Memory B cell (primary cell): ENCODE measurements around the gene PLAAT2.
"Not testable (repeated sequence)": the region's sequence is repeated elsewhere in the genome, so short reads cannot be mapped to it uniquely, and the experiment has no call there.

Experiments used
- ATAC-seq: fragments of 150-1000 bp; cut with Tn5 transposase; 2 replicates; pipeline ENCODE4 v1.10.0; 2021; ENCODE audit warnings: low read depth, mild to moderate bottlenecking, moderate library complexity
- DNase-seq, 2 donors: peaks; one replicate each; pipeline ENCODE4 v3.0.0; 2022; ENCODE audit warnings: low spot score in 2 of 2
- H3K27ac Mint-ChIP-seq: one replicate; pipeline ENCODE4 v1.8.0; 2022; ENCODE audit warnings: mild to moderate bottlenecking, moderate library complexity, mixed read lengths
- H3K27me3 Mint-ChIP-seq: one replicate; pipeline ENCODE4 v1.8.0; 2022; ENCODE audit warnings: mixed read lengths
- H3K36me3 Mint-ChIP-seq: one replicate; pipeline ENCODE4 v1.8.0; 2022; ENCODE audit warnings: mild to moderate bottlenecking, mixed read lengths
- H3K4me1 Mint-ChIP-seq: one replicate; pipeline ENCODE4 v1.8.0; 2022; ENCODE audit warnings: mixed read lengths
- H3K4me3 Mint-ChIP-seq: one replicate; pipeline ENCODE4 v1.8.0; 2022; ENCODE audit warnings: mild to moderate bottlenecking, moderate library complexity, mixed read lengths
- H3K9me3 Mint-ChIP-seq: one replicate; pipeline ENCODE4 v1.8.0; 2022; ENCODE audit warnings: mixed read lengths

Gene PLAAT2

GRCh38 chr11:63548178-63548577 is 15.0 kb downstream of the PLAAT2 start:
- H3K9me3 Mint-ChIP-seq: no peaks in the 10 kb centered on the region
- no peak overlapping the region for H3K4me3 Mint-ChIP-seq
- DNase-seq (no peak), ATAC-seq (no peak)
- peaks cover 6% of the 10 kb centered on the region for H3K36me3 Mint-ChIP-seq
- peaks cover 8% of the 10 kb centered on the region for H3K27me3 Mint-ChIP-seq
- H3K27ac Mint-ChIP-seq: no peak overlapping the region
- peaks cover 16% of the 10 kb centered on the region for H3K4me1 Mint-ChIP-seq

DNA sequence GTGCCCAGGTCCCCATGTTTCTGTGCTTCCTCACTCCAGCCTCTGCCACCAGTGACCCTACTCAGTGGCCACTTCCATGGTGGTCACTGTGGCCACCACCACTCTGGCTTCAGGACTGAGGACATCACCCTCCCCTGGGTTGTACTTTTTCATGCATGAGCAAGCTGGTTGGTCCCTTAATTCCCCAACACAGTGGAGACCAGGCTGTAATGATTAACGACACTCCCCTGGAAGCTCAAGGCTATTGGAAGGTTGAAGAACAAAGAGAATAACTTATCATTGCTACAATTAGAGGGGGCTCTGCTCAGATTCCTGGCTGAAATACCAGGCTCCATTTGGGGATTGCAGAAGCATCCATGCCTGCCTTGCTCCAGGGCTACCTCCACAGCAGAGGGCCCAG is 16.1 kb downstream of the PLAAT2 start:
- Mint-ChIP-seq H3K36me3 (peaks cover 5% of the 10 kb centered on the region), H3K27me3 (peaks cover 5% of the 10 kb centered on the region), H3K9me3 (no peaks in the 10 kb centered on the region), H3K27ac (no peak overlapping the region), H3K4me1 (peaks cover 13% of the 10 kb centered on the region), H3K4me3 (no peak overlapping the region)
- ATAC-seq (no peak), DNase-seq (no peak)

DNA sequence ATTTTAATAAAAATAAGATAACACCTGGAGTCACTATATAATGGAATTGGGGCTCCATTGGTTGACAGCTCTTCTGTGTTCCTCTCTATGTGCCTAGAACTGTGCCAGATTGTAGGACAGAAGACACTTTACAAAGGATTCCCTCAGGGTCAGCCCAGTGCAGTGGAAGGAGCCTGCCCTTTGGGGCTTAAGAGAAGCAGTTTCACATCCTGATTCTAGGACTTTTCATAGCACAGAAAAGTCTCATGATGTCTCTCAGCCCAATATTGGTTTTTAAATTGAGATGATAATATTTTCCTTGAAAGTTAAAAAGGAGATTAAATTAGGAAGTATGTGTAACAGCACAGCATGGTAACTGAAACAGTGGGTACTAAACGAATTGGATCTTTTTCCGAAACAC is 19.5 kb downstream of the PLAAT2 start:
- peak overlapping the region; percentile 65 for H3K27ac Mint-ChIP-seq
- peaks cover 11% of the 10 kb centered on the region for H3K4me1 Mint-ChIP-seq
- H3K27me3 Mint-ChIP-seq: no peaks in the 10 kb centered on the region

GRCh38 chr11:63542506-63542905 is 20.7 kb downstream of the PLAAT2 start:
- H3K36me3 Mint-ChIP-seq, H3K27me3 Mint-ChIP-seq, ATAC-seq, H3K4me3 Mint-ChIP-seq, DNase-seq, H3K9me3 Mint-ChIP-seq: not testable (repeated sequence)
- Mint-ChIP-seq H3K27ac (peak overlapping the region; percentile 5), H3K4me1 (peaks cover 22% of the 10 kb centered on the region)

More for the DNA sequence above, 19.5 kb downstream of the PLAAT2 start:
- no peaks in the 10 kb centered on the region for H3K9me3 Mint-ChIP-seq
- no peak overlapping the region for H3K4me3 Mint-ChIP-seq
- ATAC-seq (peak; percentile 93), DNase-seq (no peak)
- H3K36me3 Mint-ChIP-seq: peaks cover 5% of the 10 kb centered on the region

DNA sequence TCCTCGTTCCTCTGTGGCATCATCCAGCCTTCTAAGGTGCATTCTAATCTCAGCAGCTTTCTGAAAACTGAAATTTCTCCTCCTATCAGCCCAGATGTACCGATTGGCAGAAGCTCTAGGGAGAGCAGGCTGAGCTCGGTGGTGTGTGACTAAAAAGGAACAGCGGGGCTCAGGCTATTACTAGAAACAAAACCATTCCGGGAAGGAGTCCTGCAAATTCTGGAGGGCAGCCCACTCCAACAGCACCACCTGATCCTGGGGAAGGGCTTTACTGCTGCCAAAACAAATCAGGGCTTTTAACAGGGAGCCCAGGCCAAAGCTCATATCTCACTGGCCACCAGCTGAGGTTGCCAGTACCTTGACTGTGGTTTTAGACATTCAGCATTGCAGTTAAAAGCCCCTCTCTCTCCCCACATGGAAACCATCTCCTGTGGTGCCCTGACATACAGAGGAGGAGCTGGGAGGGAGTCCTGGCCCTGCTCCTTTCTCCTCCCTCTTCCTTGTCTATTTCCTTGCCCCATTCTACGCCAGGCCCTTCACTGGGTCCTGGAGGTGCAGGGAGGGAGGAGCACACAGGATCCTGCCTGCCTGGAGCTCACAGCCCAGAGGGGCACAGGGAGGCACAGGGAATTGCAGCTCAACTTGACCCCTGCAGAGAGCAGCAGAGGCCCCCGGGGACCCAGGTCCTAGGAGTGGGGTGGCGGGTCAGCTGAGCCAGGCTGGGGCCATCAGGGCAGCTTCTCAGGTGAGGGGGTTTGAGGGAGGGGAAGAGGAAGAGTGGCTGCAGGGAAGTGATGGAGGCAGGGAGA is 25.7 kb downstream of the PLAAT2 start:
- no peak for DNase-seq
- peak overlapping the region; percentile 88 for H3K4me3 Mint-ChIP-seq

GRCh38 chr11:63536669-63537292 is 26.4 kb downstream of the PLAAT2 start, which contains the start of gene PLAAT4:
TSS of gene PLAAT4 (plus strand) at chr11:63536808. CDS start at chr11:63536869, 61 bp downstream.
- Mint-ChIP-seq H3K4me1 (peaks cover 29% of the 10 kb centered on the region), H3K4me3 (peak within 1 kb of the TSS; percentile 88), H3K27ac (peak within 1 kb of the TSS; percentile 92), H3K27me3 (no peaks in the 10 kb centered on the region), H3K9me3 (no peaks in the 10 kb centered on the region), H3K36me3 (peaks cover 3% of the 10 kb centered on the region)
- DNase-seq (peak in 1 of 2 donors; percentile 32), ATAC-seq (peak; percentile 72)

More for the DNA sequence above, 25.7 kb downstream of the PLAAT2 start:
- ATAC-seq: peak; percentile 34
- peaks cover 23% of the 10 kb centered on the region for H3K4me1 Mint-ChIP-seq
- H3K27me3 Mint-ChIP-seq: no peaks in the 10 kb centered on the region
- peak overlapping the region; percentile 92 for H3K27ac Mint-ChIP-seq
- no peaks in the 10 kb centered on the region for H3K9me3 Mint-ChIP-seq
- peaks cover 3% of the 10 kb centered on the region for H3K36me3 Mint-ChIP-seq

DNA sequence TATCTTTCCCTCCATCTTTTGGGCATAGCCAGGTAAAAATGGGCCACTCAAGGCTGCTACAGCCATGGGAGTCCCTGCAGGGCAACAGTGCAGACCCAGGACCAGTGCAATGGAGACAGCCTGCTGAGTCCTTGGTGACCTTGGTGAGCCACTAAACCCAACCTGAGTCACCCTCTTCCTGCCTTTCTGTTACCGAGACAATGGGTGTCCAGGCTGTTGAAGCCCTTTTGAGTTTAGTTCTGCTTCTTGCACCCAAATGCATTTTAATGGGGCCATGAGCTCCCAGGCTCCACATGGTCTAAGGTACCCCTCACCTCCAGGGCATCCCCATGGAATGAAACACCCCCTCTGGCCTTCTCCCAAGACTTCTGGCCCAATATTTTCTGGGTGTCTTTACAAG is 27.4 kb downstream of the PLAAT2 start:
- Mint-ChIP-seq H3K27ac (peak overlapping the region; percentile 92), H3K4me1 (peaks cover 35% of the 10 kb centered on the region), H3K27me3 (no peaks in the 10 kb centered on the region), H3K9me3 (no peaks in the 10 kb centered on the region), H3K4me3 (peak overlapping the region; percentile 88), H3K36me3 (peaks cover 3% of the 10 kb centered on the region)
- DNase-seq: no peak
- no peak for ATAC-seq

GRCh38 chr11:63534895-63535461 is 28.2 kb downstream of the PLAAT2 start:
- peaks cover 35% of the 10 kb centered on the region for H3K4me1 Mint-ChIP-seq
- no peak overlapping the region for H3K4me3 Mint-ChIP-seq
- DNase-seq: no peak
- H3K27ac Mint-ChIP-seq: no peak overlapping the region
- H3K9me3 Mint-ChIP-seq: no peaks in the 10 kb centered on the region
- H3K36me3 Mint-ChIP-seq: peaks cover 3% of the 10 kb centered on the region
- H3K27me3 Mint-ChIP-seq: no peaks in the 10 kb centered on the region
- peak; percentile 23 for ATAC-seq

GRCh38 chr11:63534076-63534475 is 29.1 kb downstream of the PLAAT2 start:
- ATAC-seq: no peak
- DNase-seq: no peak
- Mint-ChIP-seq H3K4me3 (no peak overlapping the region), H3K4me1 (peaks cover 35% of the 10 kb centered on the region), H3K27ac (no peak overlapping the region), H3K36me3 (peaks cover 3% of the 10 kb centered on the region), H3K27me3 (no peaks in the 10 kb centered on the region), H3K9me3 (no peaks in the 10 kb centered on the region)

DNA sequence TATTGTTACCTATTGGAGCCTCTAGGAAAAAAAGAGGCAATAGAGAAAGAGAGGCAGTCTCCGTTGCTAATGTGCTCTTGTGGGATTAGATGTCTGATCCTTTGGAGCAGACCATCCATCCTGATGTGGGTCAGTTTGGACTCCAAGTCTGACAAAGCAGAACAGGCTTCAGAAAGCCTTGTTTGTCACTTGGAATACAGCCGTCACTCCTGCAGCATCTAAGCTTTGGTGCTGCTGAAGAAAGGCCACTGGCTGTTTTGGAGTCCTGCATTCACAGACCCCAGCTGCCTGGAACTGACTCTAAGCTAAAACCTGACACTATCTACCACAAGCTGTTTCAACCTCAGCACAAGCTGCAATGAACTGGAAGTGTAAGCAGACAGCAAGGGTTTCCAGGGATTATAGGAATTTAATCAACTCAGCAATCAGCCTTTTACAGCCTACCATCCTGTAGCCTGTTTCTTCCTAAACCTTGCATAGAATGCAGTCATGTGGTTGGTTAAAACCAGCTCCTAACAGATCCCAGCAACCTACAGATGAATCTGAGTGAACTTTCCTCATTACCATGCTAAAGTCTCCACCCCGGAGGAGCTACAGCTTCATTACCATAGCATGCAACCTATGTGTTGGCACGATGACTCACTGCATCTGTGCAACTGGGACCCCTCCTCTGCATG is 30.2 kb downstream of the PLAAT2 start:
- no peaks in the 10 kb centered on the region for H3K27me3 Mint-ChIP-seq
- no peak for ATAC-seq
- no peaks in the 10 kb centered on the region for H3K9me3 Mint-ChIP-seq
- H3K4me1 Mint-ChIP-seq: peaks cover 30% of the 10 kb centered on the region
- no peak overlapping the region for H3K4me3 Mint-ChIP-seq
- H3K27ac Mint-ChIP-seq: no peak overlapping the region
- H3K36me3 Mint-ChIP-seq: no peaks in the 10 kb centered on the region
- no peak for DNase-seq

DNA sequence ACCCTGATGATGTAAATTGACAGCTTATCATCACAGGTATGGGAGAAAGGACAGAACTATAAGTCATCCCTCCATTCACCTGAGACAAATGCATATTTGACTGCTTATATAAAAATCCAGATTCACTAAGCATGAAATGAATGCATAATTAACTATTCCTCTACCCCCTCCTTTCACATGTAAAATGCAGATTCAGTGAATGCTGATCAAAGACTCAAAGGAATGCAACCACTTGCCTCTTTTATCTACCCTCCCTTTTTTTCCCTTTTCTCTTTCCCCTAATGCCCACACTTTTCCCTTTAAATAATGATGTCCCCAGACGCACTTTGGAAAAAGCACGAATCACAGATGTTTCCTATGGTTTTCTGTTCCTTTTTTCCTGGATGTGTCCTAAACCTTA is 31.1 kb downstream of the PLAAT2 start:
- H3K4me3 Mint-ChIP-seq: peak overlapping the region; percentile 37
- H3K36me3 Mint-ChIP-seq: no peaks in the 10 kb centered on the region
- ATAC-seq (no peak), DNase-seq (no peak)
- no peaks in the 10 kb centered on the region for H3K9me3 Mint-ChIP-seq
- peaks cover 26% of the 10 kb centered on the region for H3K4me1 Mint-ChIP-seq
- H3K27me3 Mint-ChIP-seq: no peaks in the 10 kb centered on the region
- H3K27ac Mint-ChIP-seq: peak overlapping the region; percentile 43

- ATAC-seq: peak; percentile 98
- Mint-ChIP-seq H3K27ac (peak overlapping the region; percentile 43), H3K4me1 (peaks cover 22% of the 10 kb centered on the region), H3K4me3 (peak overlapping the region; percentile 14)
- not testable (repeated sequence) for H3K27me3 Mint-ChIP-seq, H3K9me3 Mint-ChIP-seq, H3K36me3 Mint-ChIP-seq
- DNase-seq: peak in 1 of 2 donors; percentile 48
Measured at GRCh38 chr11:63531074-63531792, 31.9 kb downstream of the PLAAT2 start.

DNA sequence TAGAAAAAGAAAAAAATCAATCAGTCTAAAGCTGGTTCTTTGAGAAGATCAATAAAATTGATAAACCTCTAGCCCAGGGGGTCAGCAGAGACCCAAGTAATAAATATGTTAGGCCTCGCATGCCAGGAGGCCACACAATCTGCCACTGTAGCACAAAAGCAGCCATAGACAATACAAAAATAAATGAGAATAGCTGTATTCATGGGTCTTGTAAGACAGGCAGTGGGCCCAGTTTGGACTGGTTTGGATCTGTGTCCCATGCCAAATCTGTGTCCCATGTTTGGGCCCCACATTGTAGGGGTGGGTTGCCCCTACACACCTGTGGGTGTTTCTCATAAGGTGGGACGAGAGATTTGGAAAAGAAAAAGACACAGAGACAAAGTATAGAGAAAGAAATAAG is 33.2 kb downstream of the PLAAT2 start:
- H3K36me3 Mint-ChIP-seq: no peaks in the 10 kb centered on the region
- ATAC-seq (no peak), DNase-seq (no peak)
- H3K9me3 Mint-ChIP-seq: no peaks in the 10 kb centered on the region
- H3K4me3 Mint-ChIP-seq: no peak overlapping the region
- H3K4me1 Mint-ChIP-seq: peaks cover 18% of the 10 kb centered on the region
- peaks cover 2% of the 10 kb centered on the region for H3K27me3 Mint-ChIP-seq
- no peak overlapping the region for H3K27ac Mint-ChIP-seq
